Measurements from ENCODE around the gene LRRK1. TPM values are rescaled to one million over a fixed set of nuclear protein-coding genes. Genes with fewer than 3 reads are reported as not detected.

The LRRK1 gene
- total and polyA plus RNA-seq, 2 of the 4 experiments (the other 2 are of a cell fraction) = 3.0 to 5.8 TPM

DNA sequence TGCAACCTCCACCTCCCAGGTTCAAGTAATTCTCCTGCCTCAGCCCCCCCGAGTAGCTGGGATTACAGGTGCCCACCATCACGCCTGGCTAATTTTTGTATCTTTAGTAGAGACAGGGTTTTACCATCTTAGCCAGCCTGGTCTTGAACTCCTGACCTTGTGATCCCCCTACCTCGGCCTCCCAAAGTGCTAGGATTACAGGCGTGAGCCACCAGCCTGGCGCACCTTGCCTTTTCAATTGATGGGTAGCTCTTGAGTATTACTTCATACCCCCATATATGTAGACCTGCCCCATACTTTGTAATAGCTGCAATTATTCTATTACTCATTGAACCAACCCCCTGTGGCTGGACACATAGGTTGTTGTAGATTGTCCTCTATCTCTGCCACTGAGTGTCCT is 101.3 kb downstream of the LRRK1 start:
- Histone ChIP-seq H3K23ac (ENCODE audit: low read depth, low read length) (no peak overlapping the region), H3K9me1 (ENCODE audit: insufficient read depth, low read length) (no peaks in the 10 kb centered on the region), H4K20me1 (ENCODE audit: insufficient read depth, low read length) (no peaks in the 10 kb centered on the region), H4K5ac (ENCODE audit: low read depth, low read length) (no peak overlapping the region), H3K56ac (ENCODE audit: extremely low read depth, insufficient read depth, low read length) (no peak overlapping the region), H3K79me1 (ENCODE audit: low read depth in 1 of 2, low read length in 2 of 2) (no peaks in the 10 kb centered on the region), H2AK9ac (replicated peaks; ENCODE audit: low read depth, low read length, poor library complexity) (no peak overlapping the region), H2AK5ac (ENCODE audit: low read depth, low read length) (no peak overlapping the region), H2BK20ac (ENCODE audit: low read depth, low read length) (no peak overlapping the region), H3K27ac (ENCODE audit: insufficient read depth, low read length) (no peak overlapping the region), H3K4me3 (ENCODE audit: insufficient read depth, low read depth, low read length) (no peak overlapping the region), H4K8ac (ENCODE audit: low read depth in 2 of 2, low read length in 2 of 2) (no peak overlapping the region), H2AFZ (replicated peaks; ENCODE audit: low read length, poor library complexity) (no peak overlapping the region), H2BK5ac (ENCODE audit: low read depth, low read length, poor library complexity, severe bottlenecking) (no peak overlapping the region), H2BK120ac (ENCODE audit: low read depth, low read length) (no peak overlapping the region), H4K91ac (ENCODE audit: insufficient read depth, low read depth, low read length) (no peak overlapping the region), H3K4me1 (ENCODE audit: control insufficient read depth, insufficient read depth, low read length) (peaks cover 21% of the 10 kb centered on the region), H3K4ac (ENCODE audit: low read depth, low read length) (no peak overlapping the region), H3K9ac (ENCODE audit: low read depth, low read length) (no peak overlapping the region), H3K18ac (ENCODE audit: low read depth, low read length) (no peak overlapping the region), H3K9me3 (ENCODE audit: control insufficient read depth, insufficient read depth, low read length) (no peaks in the 10 kb centered on the region), H2BK15ac (ENCODE audit: low read depth, low read length) (no peak overlapping the region), H3K36me3 (ENCODE audit: control insufficient read depth, insufficient read depth, low read length) (peaks cover 18% of the 10 kb centered on the region), H3K4me2 (ENCODE audit: low read depth, low read length) (no peak overlapping the region), H3K27me3 (ENCODE audit: control insufficient read depth, insufficient read depth, low read length) (no peaks in the 10 kb centered on the region), H3K14ac (replicated peaks; ENCODE audit: low read depth, low read length) (no peak overlapping the region)
- DNase-seq (no peak), ATAC-seq (ENCODE audit: low read depth) (no peak)
- BruUV-seq (replicated peaks) = no TSS peak
- dilution Hi-C loops (cut with HindIII; ENCODE audit: low sequenced_read_pairs, unreplicated experiment) (loop anchor here (25.0 kb wide), 1 partner anchor 383 kb away; no protein-coding TSS in a partner anchor), in situ Hi-C loops (cut with MboI; ENCODE audit: low sequenced_read_pairs) (no loop called here), intact Hi-C loops (cut with micrococcal nuclease) (no loop called here)
- no peak for TF ChIP-seq POLR2A (IDR thresholded peaks at IDR 0.05; ENCODE audit: low read depth, low read length)
- TF ChIP-seq, protein P1, sequence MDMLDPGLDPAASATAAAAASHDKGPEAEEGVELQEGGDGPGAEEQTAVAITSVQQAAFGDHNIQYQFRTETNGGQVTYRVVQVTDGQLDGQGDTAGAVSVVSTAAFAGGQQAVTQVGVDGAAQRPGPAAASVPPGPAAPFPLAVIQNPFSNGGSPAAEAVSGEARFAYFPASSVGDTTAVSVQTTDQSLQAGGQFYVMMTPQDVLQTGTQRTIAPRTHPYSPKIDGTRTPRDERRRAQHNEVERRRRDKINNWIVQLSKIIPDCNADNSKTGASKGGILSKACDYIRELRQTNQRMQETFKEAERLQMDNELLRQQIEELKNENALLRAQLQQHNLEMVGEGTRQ (IDR thresholded peaks at IDR 0.05; ENCODE audit: low read depth, low read length) = no peak
- ChIA-PET CTCF (no interaction called here), POLR2A (ENCODE audit: unreplicated experiment) (no interaction called here)
- WGBS, 2 experiments (ENCODE audit: extremely low coverage in 2 of 2, insufficient read length in 1 of 2) = no CpG with 5 or more reads among the region's 5 CpGs
